Right ventricle myocardium superior (tissue), 1 donor: Measurements from ENCODE around the gene MIDN. TPM values are rescaled to one million over a fixed set of nuclear protein-coding genes. Genes with fewer than 3 reads are reported as not detected.

Experiments
- ATAC-seq: fragments of 200-7000 bp; cut with Tn5 transposase; one replicate; pipeline ENCODE4 v1.9.1; 2020; ENCODE audit warnings: mild to moderate bottlenecking; ENCODE audit not compliant: poor library complexity
- DNase-seq: peaks from one replicate; pipeline ENCODE4 v3.0.0-alpha.2; 2020
- intact Hi-C: fragments of 100-400 bp; cut with DNase I; formaldehyde crosslinking; loops from one replicate; pipeline ENCODE4 v1.11.2; 2022
- total RNA-seq: library from RNA; stranded (reverse); fragmentation: NEBNext Ultra II Directional; extraction: Animal tissue kit (Norgen Biotek cat#: 25700); gene quantifications from one replicate; pipeline ENCODE4 v1.2.1, GENCODE V29; 2021
- donor health status: DM: no; HTN: yes; CAD: no; lungs with severe emphysema.

MIDN gene
- total RNA-seq, 1 donor from 2014 or later: 54.1 TPM

DNA sequence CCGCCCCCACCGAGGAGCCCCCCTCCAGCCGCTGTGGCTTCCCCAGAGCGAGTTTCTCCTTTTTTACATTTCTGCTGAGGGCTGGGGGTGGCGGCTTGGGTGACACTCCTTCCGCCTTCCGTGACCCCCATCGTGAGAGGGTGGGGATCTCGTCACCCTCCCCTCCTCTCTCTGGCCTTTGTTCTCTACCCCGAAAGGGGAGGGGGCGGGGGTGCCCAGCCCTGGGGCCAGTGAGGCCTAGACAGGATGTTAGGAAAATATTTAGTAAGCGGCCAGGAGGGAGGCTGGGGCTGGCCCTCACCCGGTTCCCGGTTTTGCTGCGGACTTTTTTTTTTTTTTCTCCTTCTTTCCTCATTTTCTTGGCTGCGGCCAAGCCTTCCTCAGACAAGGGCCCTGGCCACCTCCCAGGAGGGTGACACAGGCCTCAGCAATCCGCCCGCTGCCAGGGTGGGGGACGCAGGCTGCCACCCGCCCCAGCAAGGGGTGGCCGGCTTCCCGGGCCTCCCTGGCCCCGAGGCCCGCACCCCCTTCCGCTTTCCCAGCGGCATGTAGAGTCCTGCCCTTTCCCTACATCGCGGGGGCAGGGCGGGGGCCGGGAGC is 3.9 kb downstream of the MIDN start:
- peak; percentile 94 for DNase-seq
- peak; percentile 43 for ATAC-seq
- intact Hi-C loops: no loop called here

DNA sequence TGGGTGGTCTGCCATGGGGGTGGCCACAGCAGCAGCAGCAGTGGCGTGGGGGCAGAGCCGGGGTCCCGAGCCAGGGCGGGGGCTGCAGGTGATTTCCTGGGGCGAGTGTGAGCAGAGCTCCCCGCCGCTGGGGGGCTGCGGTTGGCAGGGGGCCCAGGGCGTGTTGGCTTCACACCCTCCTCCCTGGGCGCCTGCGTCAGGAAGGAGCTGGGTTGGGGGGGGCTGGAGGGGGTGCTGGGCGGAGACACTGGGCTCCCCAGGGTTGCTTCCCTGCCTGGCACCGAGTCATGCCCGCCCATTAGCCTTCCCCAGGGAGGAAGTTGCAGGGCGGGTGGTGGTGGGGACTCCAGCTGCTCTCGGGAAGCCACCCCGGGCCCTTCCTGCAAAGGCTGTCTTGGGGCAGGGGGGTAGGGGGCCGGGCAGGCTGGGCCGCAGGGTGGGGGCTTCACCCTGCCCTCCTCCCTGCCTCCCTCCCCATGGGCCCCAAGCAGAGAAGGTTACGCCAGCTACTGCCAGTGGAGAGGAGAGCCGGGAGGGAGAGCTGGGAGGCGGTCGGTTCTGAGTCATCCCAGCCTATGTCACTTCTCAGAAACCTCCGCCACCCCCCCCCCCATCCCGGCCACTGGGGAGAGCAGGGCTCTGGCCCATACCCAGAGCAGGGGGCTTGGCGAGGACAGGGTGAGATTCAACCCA is 4.6 kb downstream of the MIDN start:
- ATAC-seq (peak; percentile 37), DNase-seq (peak; percentile 94)
- intact Hi-C loops: no loop called here

DNA sequence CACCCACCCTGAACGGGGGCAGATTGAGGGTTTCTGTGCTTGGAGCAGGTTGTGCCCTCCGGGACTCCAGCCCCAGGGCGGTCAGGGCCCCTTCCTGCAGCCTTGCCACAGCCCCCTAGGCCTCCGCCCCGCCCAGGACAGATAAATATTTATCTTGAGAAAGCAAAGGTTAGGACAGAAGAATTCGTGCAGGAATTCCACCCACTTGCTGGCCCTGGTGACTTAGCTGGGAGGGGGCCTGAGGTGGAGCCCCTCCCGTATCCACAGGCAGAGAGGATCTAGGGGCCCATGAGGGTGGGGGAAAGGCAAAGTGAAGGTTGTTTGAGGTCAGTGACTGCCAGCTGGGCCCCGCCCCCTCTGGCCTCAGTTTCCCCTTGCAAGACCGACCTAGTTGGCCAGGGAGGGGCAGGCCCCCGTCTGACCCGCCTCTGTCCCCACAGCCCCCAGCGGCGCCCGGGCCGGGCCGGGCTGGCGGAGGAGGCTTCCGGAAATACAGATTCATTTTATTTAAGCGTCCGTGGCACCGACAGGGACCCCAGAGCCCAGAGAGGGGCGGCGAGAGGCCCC is 5.2 kb downstream of the MIDN start:
- DNase-seq (no peak), ATAC-seq (no peak)
- intact Hi-C loops: no loop called here

DNA sequence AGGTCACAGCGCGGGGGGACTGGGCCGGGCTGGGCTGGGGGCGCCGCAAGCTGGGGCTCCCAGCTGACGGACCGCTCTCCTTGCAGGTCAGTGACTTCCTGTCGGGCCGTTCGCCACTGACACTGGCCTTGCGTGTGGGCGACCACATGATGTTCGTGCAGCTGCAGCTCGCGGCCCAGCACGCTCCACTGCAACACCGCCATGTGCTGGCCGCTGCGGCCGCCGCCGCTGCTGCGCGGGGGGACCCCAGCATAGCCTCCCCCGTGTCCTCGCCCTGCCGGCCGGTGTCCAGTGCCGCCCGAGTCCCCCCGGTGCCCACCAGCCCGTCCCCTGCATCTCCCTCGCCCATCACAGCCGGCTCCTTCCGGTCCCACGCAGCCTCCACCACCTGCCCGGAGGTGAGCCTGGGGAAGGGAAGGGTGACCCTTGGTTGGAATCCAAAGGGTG is 5.7 kb downstream of the MIDN start:
- intact Hi-C loops: no loop called here
- no peak for DNase-seq
- no peak for ATAC-seq

DNA sequence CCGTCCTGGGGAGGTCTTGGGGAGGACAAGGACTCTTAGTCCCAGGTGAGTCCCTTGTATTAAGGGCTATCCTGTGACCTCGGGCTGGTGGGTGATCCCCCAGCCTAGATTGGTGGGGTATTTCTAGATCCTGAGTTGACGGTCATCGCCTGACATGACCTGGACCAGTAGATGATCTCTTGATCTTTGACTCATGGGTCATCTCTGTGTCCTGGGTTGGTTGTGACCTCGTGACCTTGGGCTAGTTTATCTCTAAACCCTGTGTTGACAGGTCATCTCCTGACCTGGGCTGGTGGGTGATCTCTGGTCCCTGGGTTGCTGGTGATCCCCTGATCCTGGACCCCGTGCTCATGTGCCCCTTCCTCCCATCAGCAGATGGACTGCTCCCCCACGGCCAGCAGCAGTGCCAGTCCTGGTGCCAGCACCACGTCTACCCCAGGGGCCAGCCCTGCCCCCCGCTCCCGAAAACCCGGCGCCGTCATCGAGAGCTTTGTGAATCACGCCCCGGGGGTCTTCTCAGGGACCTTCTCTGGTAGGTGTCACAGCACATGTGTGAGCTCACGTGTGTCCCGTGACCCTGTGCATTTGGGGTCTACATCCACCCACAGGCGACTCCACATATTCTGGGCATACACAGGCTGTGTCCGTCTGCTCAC is 6.3 kb downstream of the MIDN start:
- DNase-seq (no peak), ATAC-seq (no peak)
- intact Hi-C loops: no loop called here

DNA sequence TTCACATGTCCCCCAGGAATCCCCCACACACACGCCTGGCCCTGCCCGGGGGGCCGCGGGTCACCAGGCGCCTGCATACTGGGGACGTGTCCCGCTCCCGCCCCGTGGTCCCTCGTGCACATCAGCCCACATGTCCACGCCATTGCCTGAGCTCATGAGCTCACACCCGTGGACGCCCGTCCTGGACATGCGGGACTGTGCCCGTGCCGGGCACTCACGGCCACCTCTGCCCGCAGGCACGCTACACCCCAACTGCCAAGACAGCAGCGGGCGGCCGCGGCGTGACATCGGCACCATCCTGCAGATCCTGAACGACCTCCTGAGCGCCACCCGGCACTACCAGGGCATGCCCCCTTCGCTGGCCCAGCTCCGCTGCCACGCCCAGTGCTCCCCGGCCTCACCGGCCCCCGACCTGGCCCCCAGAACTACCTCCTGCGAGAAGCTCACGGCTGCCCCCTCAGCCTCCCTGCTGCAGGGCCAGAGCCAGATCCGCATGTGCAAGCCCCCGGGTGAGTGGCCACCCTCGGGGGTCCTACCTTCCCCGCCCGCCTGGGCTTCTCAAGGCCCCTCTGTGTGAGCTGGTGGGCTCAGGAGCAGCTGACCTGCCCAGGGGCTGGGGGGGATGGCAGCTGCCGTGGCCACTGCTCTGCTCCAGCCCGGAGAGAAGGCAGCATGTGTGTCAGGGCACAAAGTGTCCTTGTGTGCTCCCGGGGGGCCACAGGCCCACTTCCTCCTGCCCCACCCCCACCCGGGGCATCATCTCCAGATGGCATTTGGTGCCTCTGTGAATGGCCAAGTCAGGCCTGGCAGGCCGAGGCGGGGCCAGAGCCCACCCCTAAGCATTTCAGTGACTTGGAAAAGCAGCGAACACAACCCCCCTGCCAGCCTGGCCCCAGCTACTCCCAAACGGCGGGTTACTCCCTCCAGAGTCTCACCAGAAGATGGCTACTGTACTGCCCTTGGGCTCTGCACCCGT is 7.1 kb downstream of the MIDN start:
- ATAC-seq: no peak
- DNase-seq: no peak
- intact Hi-C loops: no loop called here

DNA sequence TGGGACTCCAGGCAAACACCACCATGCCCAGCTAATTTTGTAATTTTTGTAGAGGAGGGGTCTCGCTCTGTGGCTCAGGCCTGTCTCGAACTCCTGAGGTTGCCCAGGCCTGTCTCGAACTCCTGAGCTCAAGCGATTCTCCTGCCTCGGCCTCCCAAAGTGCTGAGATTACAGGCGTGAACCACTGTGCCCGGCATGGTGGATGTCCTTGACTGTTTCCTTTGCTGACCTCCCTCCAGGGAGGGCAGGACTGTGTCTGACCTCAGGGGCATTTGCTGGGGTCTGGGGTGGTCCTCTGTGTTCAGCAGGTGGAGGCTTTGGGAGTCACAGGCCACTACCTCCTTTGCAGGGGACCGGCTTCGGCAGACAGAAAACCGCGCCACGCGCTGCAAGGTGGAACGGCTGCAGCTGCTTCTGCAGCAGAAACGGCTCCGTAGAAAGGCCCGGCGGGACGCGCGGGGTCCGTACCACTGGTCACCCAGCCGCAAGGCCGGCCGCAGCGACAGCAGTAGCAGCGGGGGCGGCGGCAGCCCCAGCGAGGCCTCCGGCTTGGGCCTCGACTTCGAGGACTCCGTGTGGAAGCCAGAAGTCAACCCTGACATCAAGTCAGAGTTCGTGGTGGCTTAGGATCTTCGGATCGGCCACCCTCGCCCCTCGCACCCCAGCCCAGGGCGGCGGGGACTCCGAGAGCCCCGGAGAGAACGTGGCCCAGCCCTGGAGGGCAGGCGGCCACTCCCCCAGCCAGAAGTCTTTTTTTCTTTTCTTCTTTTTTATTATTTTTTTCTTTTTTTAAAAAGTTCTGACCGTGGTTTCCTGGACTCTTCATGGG is 8.5 kb downstream of the MIDN start:
- ATAC-seq: no peak
- intact Hi-C loops: no loop called here
- no peak for DNase-seq

DNA sequence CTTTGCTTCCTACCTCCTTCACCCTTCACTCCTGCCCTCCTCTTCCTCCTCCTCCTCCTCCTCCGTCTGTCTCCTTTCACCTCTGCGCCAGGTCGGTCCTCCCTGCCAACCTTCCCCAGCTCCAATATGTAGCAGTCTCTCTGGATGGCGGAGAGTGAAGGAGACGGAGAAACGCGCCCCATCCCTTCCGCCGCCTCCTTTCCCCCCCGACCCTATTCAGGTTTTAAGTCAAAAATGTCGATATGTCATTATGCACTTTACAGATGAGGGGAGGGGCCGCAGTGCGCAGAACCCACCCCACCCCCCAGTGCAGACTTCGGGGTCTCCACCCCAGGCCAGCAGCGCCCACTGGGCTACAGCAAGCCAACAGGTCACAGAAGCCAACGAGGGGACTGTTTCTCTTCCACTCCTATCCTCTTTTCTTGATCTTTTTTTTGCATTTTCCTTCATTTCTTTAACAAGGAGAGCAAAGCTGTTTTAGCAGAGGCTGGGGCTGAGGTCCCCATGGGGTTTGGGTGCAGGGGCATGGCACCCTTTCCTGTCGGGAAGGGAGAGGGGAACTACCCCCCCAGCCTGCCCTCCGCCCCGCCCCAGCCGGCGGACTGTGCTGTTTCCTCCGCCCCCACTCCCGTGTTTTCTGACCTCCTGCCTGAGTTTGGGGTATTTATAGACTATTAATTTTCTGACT is 9.2 kb downstream of the MIDN start:
- no peak for DNase-seq
- no peak for ATAC-seq
- intact Hi-C loops: no loop called here

DNA sequence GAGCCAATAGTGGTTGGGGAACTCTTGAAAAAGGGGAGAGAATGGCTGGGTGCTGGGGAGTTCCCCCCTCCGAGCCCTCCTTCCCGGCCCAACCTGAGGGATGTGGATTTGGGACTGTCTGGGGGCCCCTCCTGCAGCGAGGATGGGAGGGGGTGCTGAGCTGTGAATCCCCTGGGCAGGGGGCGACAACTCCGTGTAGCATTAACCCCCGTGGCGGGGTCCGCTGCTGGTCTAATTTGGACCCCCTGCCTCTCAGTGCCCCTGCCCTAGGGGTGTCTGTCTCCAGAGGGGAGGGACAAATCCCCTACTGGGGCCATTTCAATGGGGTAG is 9.7 kb downstream of the MIDN start:
- intact Hi-C loops: no loop called here
- no peak for ATAC-seq
- no peak for DNase-seq

DNA sequence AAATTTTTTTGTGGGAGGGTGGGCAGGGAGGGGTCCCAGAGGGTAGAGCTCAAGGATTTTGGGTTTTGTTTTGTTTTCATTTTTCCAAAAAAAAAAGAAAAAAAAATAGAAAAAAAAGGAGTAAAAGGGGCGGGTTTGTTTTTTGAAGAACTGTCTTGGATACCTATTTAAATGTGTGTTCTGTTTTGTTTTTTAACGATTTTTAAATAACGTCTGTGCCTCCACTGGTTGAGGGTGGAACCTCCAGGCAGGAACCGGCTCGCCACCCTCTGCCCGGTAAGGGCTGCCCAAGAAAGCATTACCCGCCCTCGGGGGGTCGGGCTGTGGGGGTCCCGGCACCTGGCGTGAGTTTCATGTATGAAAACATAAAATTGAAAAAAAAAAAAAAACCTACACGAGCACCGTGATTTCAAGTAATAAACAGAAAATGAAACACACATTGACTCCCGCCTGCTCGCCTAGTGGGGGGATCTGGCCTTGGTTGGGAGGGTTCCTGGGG is 10.4 kb downstream of the MIDN start:
- intact Hi-C loops: no loop called here
- ATAC-seq (no peak), DNase-seq (no peak)

DNA sequence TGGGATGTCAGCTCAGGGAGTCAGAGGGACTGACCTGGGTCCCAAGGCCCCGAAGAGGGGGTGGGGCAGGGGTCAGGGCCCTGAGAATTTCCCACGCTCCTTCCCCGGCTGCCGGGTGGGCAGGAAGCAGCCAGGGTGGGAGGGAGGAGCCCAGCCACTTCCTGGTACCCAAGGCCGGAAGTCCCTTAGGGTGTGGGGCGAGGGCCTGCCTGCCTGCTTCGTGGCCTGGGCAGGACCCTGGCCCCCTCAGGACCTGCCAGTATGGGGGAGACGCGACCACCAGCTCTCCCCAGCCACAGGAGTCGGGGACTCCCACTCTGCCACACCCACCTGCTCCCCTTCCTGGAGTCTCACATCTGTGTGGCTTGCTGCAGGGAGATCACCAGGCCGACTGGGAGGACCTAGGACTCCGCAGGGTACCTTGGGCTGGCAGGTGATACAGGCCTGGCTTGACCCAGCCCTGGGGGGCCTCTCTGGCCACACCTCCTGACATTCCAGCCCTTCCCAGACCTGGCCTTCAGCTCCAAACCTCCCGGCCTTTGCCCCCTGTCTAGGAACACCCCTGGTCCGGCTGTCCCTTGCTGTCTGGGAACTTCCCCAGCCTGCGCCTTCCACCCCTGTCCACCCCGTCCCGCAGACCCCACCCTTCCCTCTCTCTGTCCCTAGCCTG is 11.0 kb downstream of the MIDN start:
- intact Hi-C loops: no loop called here
- ATAC-seq: peak; percentile 28
- DNase-seq: peak; percentile 89

DNA sequence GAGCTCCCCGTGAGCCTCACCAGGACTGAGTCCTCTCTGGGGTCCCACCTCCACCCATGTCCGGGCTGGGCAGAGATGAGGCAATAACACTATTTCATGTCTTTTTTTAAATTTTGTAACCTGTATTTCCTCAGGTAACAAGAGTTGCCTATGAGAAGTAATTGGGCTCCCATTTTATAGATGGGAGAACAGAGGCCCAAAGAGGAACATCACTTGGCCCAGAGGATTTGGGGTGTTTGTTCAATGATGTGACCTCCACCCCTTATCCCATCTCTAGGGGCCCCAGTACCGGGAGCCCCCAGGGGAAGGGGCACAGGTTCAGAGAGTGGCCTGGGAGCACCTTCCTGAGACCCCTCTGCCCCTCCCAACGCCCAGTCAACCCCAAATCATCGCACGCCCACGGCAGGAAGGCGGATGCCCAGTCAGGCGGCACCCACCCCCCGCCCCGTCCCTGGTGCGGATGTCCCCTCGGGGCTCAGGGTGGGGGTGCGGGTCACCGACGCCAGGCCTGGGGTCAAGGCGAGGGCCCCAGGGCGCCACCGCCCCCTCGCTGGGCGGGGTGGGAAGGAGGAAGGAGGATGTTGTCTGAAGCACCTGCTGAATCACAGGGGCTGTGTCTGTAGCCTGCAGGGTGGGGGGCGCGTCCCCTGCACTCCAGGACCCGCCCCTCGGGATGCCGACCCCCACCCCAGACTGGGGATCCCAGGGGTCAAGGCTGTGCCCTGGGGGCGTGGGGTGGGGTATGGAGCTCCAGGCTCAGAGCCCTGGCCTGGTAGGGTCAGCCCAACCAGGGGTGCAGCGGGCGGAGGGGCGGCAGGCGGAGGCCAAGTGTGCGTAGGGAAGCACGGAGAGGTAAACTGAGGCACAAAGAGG is 11.7 kb downstream of the MIDN start:
- ATAC-seq: no peak
- intact Hi-C loops: no loop called here
- DNase-seq: no peak

DNA sequence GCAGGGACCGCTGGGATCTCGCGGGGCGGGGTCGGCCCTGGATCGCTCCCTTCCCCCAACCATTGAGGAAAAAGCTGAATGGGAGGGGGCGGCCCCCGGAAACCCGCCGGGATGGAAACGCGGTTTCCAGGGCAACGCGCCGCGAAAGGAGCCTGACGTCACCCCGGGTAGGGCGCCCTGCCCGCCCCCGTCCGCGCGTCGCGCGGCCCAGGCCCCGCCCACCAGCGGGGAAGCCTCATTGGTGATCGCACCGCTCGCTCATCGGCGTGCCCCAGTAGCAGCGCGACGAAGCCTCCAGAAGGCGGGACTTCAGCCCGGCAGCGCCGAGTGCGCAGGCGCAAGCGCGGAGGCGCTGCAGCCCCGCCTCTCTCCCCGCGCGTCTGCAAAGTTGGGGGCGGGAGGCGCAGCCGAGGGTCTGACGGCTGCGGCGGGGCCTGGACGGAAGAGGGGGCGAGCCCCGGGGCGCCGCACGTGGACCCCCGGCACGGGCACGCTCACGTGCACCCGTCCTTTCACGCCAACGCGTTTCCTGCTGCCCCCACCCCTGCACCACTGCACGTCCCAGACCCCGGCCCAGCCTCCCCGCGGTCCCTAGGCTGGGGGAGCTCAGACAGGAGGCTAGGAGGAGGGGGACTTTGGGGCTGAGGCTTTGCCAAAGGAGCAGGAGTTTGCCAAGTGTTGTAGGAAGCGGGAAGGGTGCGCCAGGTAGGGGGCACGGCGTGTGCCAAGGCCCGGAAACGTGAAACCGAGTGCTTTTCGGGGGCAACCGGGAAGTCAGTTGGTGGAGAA is 12.6 kb downstream of the MIDN start:
- ATAC-seq (peak; percentile 87), DNase-seq (peak; percentile 98)
- intact Hi-C loops: no loop called here

DNA sequence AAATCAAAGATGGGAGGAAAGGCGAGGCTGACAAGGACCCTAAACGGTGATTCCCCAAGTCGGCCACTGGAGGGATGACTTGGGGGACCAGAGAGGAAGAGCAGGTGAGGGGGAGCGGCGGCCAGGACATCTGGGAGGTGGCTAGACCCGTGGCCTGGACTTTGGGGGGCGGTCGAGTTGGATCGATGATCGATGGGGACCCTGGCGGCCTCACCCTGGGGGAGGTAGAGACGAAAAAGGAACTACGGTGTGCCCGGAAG is 13.1 kb downstream of the MIDN start:
- DNase-seq (no peak), ATAC-seq (no peak)
- intact Hi-C loops: no loop called here

DNA sequence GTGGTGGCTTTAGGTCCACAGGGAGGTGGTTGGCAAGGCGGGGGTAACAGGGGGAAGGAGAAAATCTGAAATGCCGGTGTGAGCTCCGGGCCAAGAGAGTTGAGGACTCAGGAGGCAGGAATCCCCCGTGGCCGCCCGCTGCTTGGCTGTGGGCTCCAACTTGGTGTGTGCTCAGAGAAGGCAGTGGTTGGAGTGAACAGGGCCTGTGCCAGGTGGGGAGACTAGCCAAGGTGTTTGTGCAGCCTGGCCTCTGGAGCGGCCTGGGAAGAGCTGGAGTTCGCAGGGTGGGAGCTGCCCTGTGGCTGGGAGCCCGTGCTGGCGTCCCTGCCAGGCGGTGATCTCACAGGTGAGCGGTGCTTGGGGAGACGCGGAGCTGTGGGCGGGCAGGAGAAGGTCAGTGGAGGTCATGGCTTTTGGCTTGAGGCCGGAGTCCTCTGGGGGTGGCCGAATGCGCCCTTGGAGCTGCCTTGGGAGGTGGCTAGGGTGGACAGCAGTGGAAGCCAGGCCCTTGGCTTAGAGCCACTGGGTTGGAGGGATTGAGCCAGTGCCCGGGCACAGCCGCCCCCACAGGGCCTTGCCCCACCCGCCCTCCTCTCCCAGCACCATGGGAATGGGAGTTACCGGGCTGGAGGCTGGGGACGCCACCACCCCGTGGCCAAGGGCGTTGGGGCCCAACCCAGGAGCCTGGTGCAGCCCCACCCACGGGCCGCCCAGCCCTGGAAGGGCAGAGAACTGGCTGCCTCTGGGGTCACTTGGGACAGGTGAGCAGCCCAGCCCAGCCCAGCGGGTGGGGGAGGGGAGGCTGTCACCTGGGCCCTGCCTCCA is 13.6 kb downstream of the MIDN start:
- DNase-seq (peak; percentile 82), ATAC-seq (peak; percentile 13)
- intact Hi-C loops: no loop called here
